ENCODE results near the gene GRB10.

Gene GRB10

DNA sequence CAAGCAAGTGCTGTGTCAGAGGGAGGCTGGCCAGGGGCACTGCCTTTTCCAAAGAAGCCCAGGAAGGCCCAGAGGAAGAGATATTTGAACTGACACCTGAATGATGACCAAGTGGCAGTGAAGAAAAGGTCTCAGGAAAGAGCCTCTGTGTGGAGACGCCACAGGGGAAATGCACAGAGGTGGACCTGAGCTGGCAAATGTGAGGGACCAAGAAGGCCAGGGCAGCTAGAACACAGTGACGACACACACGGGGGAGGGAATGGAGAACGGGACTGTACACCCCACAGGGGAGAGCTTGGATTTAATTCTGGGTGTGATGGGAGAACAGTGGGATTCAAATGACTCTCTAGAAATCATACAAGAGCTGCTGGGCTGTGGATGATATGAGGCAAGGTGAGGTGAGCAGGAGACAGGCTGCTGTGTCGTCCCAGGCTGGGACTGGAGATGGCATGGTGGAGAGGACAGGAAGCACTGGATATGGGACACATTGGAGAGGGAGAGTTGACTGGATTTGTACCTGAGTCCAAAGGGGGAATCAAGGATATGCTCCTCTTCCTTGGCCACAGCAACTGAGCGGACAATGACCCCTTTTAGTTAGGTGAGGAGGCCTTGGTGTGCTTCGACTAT, 133.3 kb downstream of the GRB10 start:
- Histone ChIP-seq H2BK120ac (ENCODE audit: low read depth, low read length) (no peak overlapping the region), H3K4me2 (ENCODE audit: low read length, poor library complexity, severe bottlenecking) (no peak overlapping the region), H3K4me1 (ENCODE audit: control insufficient read depth, insufficient read depth, low read depth, low read length) (peaks cover 12% of the 10 kb centered on the region), H4K91ac (ENCODE audit: low read length) (no peak overlapping the region), H3K9me3 (ENCODE audit: control insufficient read depth, low read length) (no peaks in the 10 kb centered on the region), H2AFZ (ENCODE audit: low read depth, low read length) (no peak overlapping the region), H3K27ac (ENCODE audit: low read length, poor library complexity, severe bottlenecking) (no peak overlapping the region), H3K4me3 (ENCODE audit: insufficient read depth in 1 of 2, low read depth in 1 of 2, low read length in 2 of 2) (no peak overlapping the region), H3K14ac (ENCODE audit: low read length in 2 of 2) (no peak overlapping the region), H3K9ac (ENCODE audit: low read length) (no peak overlapping the region), H2BK15ac (ENCODE audit: low read depth, poor library complexity, severe bottlenecking) (no peak overlapping the region), H3K27me3 (ENCODE audit: control insufficient read depth in 1 of 2, insufficient read depth in 1 of 2, low read length in 2 of 2) (no peaks in the 10 kb centered on the region), H3K36me3 (ENCODE audit: control insufficient read depth in 1 of 2, insufficient read depth in 2 of 2, low read depth in 1 of 2, low read length in 2 of 2) (peaks cover 19 to 37% of the 10 kb centered on the region in 2 experiments), H3K79me1 (replicated peaks; ENCODE audit: low read length, poor library complexity, severe bottlenecking) (peaks cover 55% of the 10 kb centered on the region), H3K23ac (ENCODE audit: low read length in 2 of 2) (no peak overlapping the region), H3K18ac (ENCODE audit: low read depth in 1 of 2, low read length in 2 of 2) (no peak overlapping the region), H2BK5ac (ENCODE audit: low read depth, low read length, poor library complexity, severe bottlenecking) (no peak overlapping the region), H2AK5ac (ENCODE audit: low read length, severe bottlenecking) (no peak overlapping the region), H4K8ac (ENCODE audit: low read length) (no peak overlapping the region), H3K4ac (ENCODE audit: low read depth in 1 of 2, low read length in 2 of 2) (no peak overlapping the region), H2BK12ac (ENCODE audit: low read length in 2 of 2) (no peak overlapping the region)
- WGBS: 98% methylated on average over 7 of the region's 7 CpGs
- no peak for DNase-seq

GRCh38 chr7:50648570-50649169, 134.0 kb downstream of the GRB10 start:
- Histone ChIP-seq H3K79me1 (replicated peaks; ENCODE audit: low read length, poor library complexity, severe bottlenecking) (peaks cover 58% of the 10 kb centered on the region), H2BK12ac (ENCODE audit: low read length in 2 of 2) (no peak overlapping the region), H3K4me1 (ENCODE audit: control insufficient read depth, insufficient read depth, low read depth, low read length) (peaks cover 10% of the 10 kb centered on the region), H3K9me3 (ENCODE audit: control insufficient read depth, low read length) (no peaks in the 10 kb centered on the region), H2BK15ac (ENCODE audit: low read depth, poor library complexity, severe bottlenecking) (no peak overlapping the region), H3K4ac (ENCODE audit: low read depth in 1 of 2, low read length in 2 of 2) (no peak overlapping the region), H3K9ac (ENCODE audit: low read length) (no peak overlapping the region), H4K91ac (ENCODE audit: low read length) (no peak overlapping the region), H4K8ac (ENCODE audit: low read length) (no peak overlapping the region), H3K4me2 (ENCODE audit: low read length, poor library complexity, severe bottlenecking) (no peak overlapping the region), H3K4me3 (ENCODE audit: insufficient read depth in 1 of 2, low read depth in 1 of 2, low read length in 2 of 2) (no peak overlapping the region), H3K23ac (ENCODE audit: low read length in 2 of 2) (no peak overlapping the region), H3K27ac (ENCODE audit: low read length, poor library complexity, severe bottlenecking) (no peak overlapping the region), H2AK5ac (ENCODE audit: low read length, severe bottlenecking) (no peak overlapping the region), H3K18ac (ENCODE audit: low read depth in 1 of 2, low read length in 2 of 2) (no peak overlapping the region), H2AFZ (ENCODE audit: low read depth, low read length) (no peak overlapping the region), H3K14ac (ENCODE audit: low read length in 2 of 2) (no peak overlapping the region), H3K36me3 (ENCODE audit: control insufficient read depth in 1 of 2, insufficient read depth in 2 of 2, low read depth in 1 of 2, low read length in 2 of 2) (peaks cover 19 to 37% of the 10 kb centered on the region in 2 experiments), H2BK120ac (ENCODE audit: low read depth, low read length) (no peak overlapping the region), H3K27me3 (ENCODE audit: control insufficient read depth in 1 of 2, insufficient read depth in 1 of 2, low read length in 2 of 2) (no peaks in the 10 kb centered on the region), H2BK5ac (ENCODE audit: low read depth, low read length, poor library complexity, severe bottlenecking) (no peak overlapping the region)
- DNase-seq: no peak
- WGBS: 91% methylated on average over 8 of the region's 8 CpGs

GRCh38 chr7:50648076-50648475, 134.6 kb downstream of the GRB10 start:
- Histone ChIP-seq H3K4ac (ENCODE audit: low read depth in 1 of 2, low read length in 2 of 2) (no peak overlapping the region), H2BK15ac (ENCODE audit: low read depth, poor library complexity, severe bottlenecking) (no peak overlapping the region), H3K79me1 (replicated peaks; ENCODE audit: low read length, poor library complexity, severe bottlenecking) (peaks cover 54% of the 10 kb centered on the region), H4K8ac (ENCODE audit: low read length) (no peak overlapping the region), H4K91ac (ENCODE audit: low read length) (no peak overlapping the region), H3K4me3 (ENCODE audit: insufficient read depth in 1 of 2, low read depth in 1 of 2, low read length in 2 of 2) (no peak overlapping the region), H2BK120ac (ENCODE audit: low read depth, low read length) (no peak overlapping the region), H3K4me2 (ENCODE audit: low read length, poor library complexity, severe bottlenecking) (no peak overlapping the region), H3K36me3 (ENCODE audit: control insufficient read depth in 1 of 2, insufficient read depth in 2 of 2, low read depth in 1 of 2, low read length in 2 of 2) (peaks cover 25 to 32% of the 10 kb centered on the region in 2 experiments), H3K23ac (ENCODE audit: low read length in 2 of 2) (no peak overlapping the region), H3K9ac (ENCODE audit: low read length) (no peak overlapping the region), H3K27ac (ENCODE audit: low read length, poor library complexity, severe bottlenecking) (no peak overlapping the region), H2AFZ (ENCODE audit: low read depth, low read length) (no peak overlapping the region), H2BK12ac (ENCODE audit: low read length in 2 of 2) (no peak overlapping the region), H3K9me3 (ENCODE audit: control insufficient read depth, low read length) (no peaks in the 10 kb centered on the region), H3K4me1 (ENCODE audit: control insufficient read depth, insufficient read depth, low read depth, low read length) (peaks cover 4% of the 10 kb centered on the region), H3K27me3 (ENCODE audit: control insufficient read depth in 1 of 2, insufficient read depth in 1 of 2, low read length in 2 of 2) (no peaks in the 10 kb centered on the region), H3K14ac (ENCODE audit: low read length in 2 of 2) (no peak overlapping the region), H2AK5ac (ENCODE audit: low read length, severe bottlenecking) (no peak overlapping the region), H2BK5ac (ENCODE audit: low read depth, low read length, poor library complexity, severe bottlenecking) (no peak overlapping the region), H3K18ac (ENCODE audit: low read depth in 1 of 2, low read length in 2 of 2) (no peak overlapping the region)
- no peak for DNase-seq
- 97% methylated on average over 11 of the region's 11 CpGs for WGBS

DNA sequence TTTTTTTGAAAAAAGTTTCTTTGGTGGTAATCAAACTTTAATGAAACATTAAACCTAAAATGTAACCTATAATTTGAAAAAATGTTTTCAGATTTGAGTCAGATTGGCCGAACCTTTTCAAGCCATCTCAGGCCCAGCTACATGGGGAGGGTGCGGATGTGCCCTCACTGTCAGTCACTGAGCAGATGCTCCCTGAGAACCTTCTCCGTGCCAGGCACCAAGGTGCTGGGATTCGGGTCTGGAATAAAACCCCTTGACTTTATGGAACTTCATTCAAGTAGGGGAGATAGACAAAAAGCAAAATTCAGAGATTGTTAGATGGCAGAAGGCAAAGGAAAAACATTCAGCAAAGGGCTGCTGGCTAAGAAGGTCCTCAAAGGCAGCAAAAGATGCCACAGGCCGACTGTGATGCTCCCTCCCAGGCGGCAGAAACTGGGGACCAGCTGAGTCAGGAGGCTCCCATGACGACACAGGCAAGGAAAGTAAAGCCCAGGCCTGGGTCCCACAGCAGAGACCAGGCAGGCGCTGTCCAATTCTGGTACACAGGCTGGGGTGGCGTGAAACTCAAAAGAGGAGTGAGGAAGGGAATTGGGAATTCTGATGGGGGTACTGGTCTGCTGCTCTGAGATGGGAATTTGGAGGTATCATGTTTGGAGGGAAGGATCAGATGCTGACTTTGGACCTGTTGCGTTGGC, 135.3 kb downstream of the GRB10 start:
- H2BK120ac ChIP-seq (ENCODE audit: low read depth, low read length): no peak overlapping the region
- peaks cover 51% of the 10 kb centered on the region for H3K79me1 ChIP-seq (replicated peaks; ENCODE audit: low read length, poor library complexity, severe bottlenecking)
- no peak overlapping the region for H3K14ac ChIP-seq (ENCODE audit: low read length in 2 of 2)
- no peak overlapping the region for H2BK15ac ChIP-seq (ENCODE audit: low read depth, poor library complexity, severe bottlenecking)
- no peak overlapping the region for H3K4me3 ChIP-seq (ENCODE audit: insufficient read depth in 1 of 2, low read depth in 1 of 2, low read length in 2 of 2)
- no peak overlapping the region for H3K4ac ChIP-seq (ENCODE audit: low read depth in 1 of 2, low read length in 2 of 2)
- H3K27ac ChIP-seq (ENCODE audit: low read length, poor library complexity, severe bottlenecking): no peak overlapping the region
- no peak overlapping the region for H3K18ac ChIP-seq (ENCODE audit: low read depth in 1 of 2, low read length in 2 of 2)
- no peak overlapping the region for H3K23ac ChIP-seq (ENCODE audit: low read length in 2 of 2)
- H3K36me3 ChIP-seq (ENCODE audit: control insufficient read depth in 1 of 2, insufficient read depth in 2 of 2, low read depth in 1 of 2, low read length in 2 of 2): peaks cover 26 to 30% of the 10 kb centered on the region in 2 experiments
- peaks cover 2% of the 10 kb centered on the region for H3K4me1 ChIP-seq (ENCODE audit: control insufficient read depth, insufficient read depth, low read depth, low read length)
- no peaks in the 10 kb centered on the region for H3K9me3 ChIP-seq (ENCODE audit: control insufficient read depth, low read length)
- no peak overlapping the region for H4K8ac ChIP-seq (ENCODE audit: low read length)
- no peak overlapping the region for H4K91ac ChIP-seq (ENCODE audit: low read length)
- no peak for DNase-seq
- no peak overlapping the region for H2BK12ac ChIP-seq (ENCODE audit: low read length in 2 of 2)
- H3K9ac ChIP-seq (ENCODE audit: low read length): no peak overlapping the region
- no peak overlapping the region for H2AFZ ChIP-seq (ENCODE audit: low read depth, low read length)
- no peak overlapping the region for H2AK5ac ChIP-seq (ENCODE audit: low read length, severe bottlenecking)
- H3K4me2 ChIP-seq (ENCODE audit: low read length, poor library complexity, severe bottlenecking): no peak overlapping the region
- no peaks in the 10 kb centered on the region for H3K27me3 ChIP-seq (ENCODE audit: control insufficient read depth in 1 of 2, insufficient read depth in 1 of 2, low read length in 2 of 2)
- 96% methylated on average over 10 of the region's 10 CpGs for WGBS
- H2BK5ac ChIP-seq (ENCODE audit: low read depth, low read length, poor library complexity, severe bottlenecking): no peak overlapping the region

Data from mesenchymal stem cell (in vitro differentiated cells and primary cell).